OCI-LY7 (cell line): Measurements from ENCODE around the gene EXOSC10. TPM values are rescaled to one million over a fixed set of nuclear protein-coding genes. Genes with fewer than 3 reads are reported as not detected.

ENCODE experiments used
- BruUV-seq: library from RNA; stranded (reverse); fragments of 400-500 nt; replicated peaks from 2 replicates; lab custom pipeline; 2021; lab: Mats Ljungman, UMichigan
- CTCF ChIA-PET: fragments of 300-600 bp; sonication (Branson Sonifier 250); formaldehyde crosslinking; loops from one replicate; lab custom pipeline; 2022; ENCODE audit warnings: antibody characterized with exemption; ENCODE audit not compliant: unreplicated experiment; lab: Charles Lee
- POLR2A ChIA-PET: fragments of 300-600 bp; sonication (Branson Sonifier 250); formaldehyde crosslinking; loops from one replicate; lab custom pipeline; 2022; ENCODE audit warnings: antibody characterized with exemption; lab: Charles Lee
- DNase-seq: peaks from one replicate; pipeline ENCODE4 v3.0.0-alpha.2; 2015; ENCODE audit warnings: low spot score
- H2AFZ ChIP-seq: fragments of 200-600 bp; sonication (generic), shearing (Covaris generic); 2 replicates; pipeline ENCODE4 v1.6.1; 2014; ENCODE audit warnings: mild to moderate bottlenecking, antibody characterized with exemption, low read length, moderate library complexity
- H3K27ac ChIP-seq: fragments of 200-600 bp; sonication (generic); 2 replicates; pipeline ENCODE4 v1.5.1; 2014; ENCODE audit warnings: mixed run types, low read depth, mild to moderate bottlenecking, moderate library complexity, low read length, inconsistent platforms; ENCODE audit not compliant: poor library complexity, severe bottlenecking
- H3K36me3 ChIP-seq: fragments of 200-600 bp; sonication (generic); 2 replicates; pipeline ENCODE4 v1.6.1; 2014; ENCODE audit warnings: mild to moderate bottlenecking, antibody characterized with exemption, low read length, moderate library complexity, mixed read lengths; ENCODE audit not compliant: insufficient read depth
- H3K4me1 ChIP-seq: fragments of 200-600 bp; sonication (generic); 2 replicates; pipeline ENCODE4 v1.5.1; 2014; ENCODE audit warnings: mild to moderate bottlenecking, low read length; ENCODE audit not compliant: insufficient read depth, poor library complexity, severe bottlenecking
- H3K4me2 ChIP-seq: fragments of 200-600 bp; sonication (generic); 2 replicates; pipeline ENCODE4 v1.6.1; 2014; ENCODE audit warnings: mild to moderate bottlenecking, low read length
- H3K4me3 ChIP-seq: fragments of 200-600 bp; sonication (generic); 2 replicates; pipeline ENCODE4 v1.5.1; 2014; ENCODE audit warnings: mild to moderate bottlenecking, low read depth, low read length; ENCODE audit not compliant: poor library complexity, severe bottlenecking
- H3K79me2 ChIP-seq: fragments of 200-600 bp; sonication (generic); 2 replicates; pipeline ENCODE4 v1.6.1; 2016; ENCODE audit warnings: low read depth, mild to moderate bottlenecking, low read length, moderate library complexity, mixed read lengths; ENCODE audit not compliant: insufficient read depth
- H3K9me2 ChIP-seq: fragments of 200-600 bp; sonication (generic); 2 replicates; pipeline ENCODE4 v1.6.1; 2016; ENCODE audit warnings: mild to moderate bottlenecking, low read length, mixed read lengths; ENCODE audit not compliant: insufficient read depth
- H3K9me3 ChIP-seq: fragments of 200-600 bp; sonication (generic); 2 replicates; pipeline ENCODE4 v1.6.1; 2014; ENCODE audit warnings: mild to moderate bottlenecking, mixed run types, low read length, mixed read lengths
- H4K20me1 ChIP-seq: fragments of 200-600 bp; sonication (generic); 2 replicates; pipeline ENCODE4 v1.6.1; 2014; ENCODE audit warnings: mild to moderate bottlenecking, antibody characterized with exemption, low read length, moderate library complexity, mixed read lengths; ENCODE audit not compliant: insufficient read depth
- CTCF ChIP-seq: fragments of 200-600 bp; sonication (generic); conservative IDR thresholded peaks from 2 replicates; pipeline ENCODE4 v1.5.1; 2014; ENCODE audit warnings: mild to moderate bottlenecking, antibody characterized with exemption, low read length, moderate library complexity, mixed read lengths
- EZH2phosphoT487 ChIP-seq: fragments of 200-600 bp; sonication (generic); IDR thresholded peaks from 2 replicates; pipeline ENCODE4 v1.6.1; 2018; ENCODE audit warnings: low read depth, borderline replicate concordance, mild to moderate bottlenecking, mixed run types, antibody characterized with exemption, low read length, moderate library complexity, mixed read lengths
- intact Hi-C: fragments of 100-400 bp; cut with micrococcal nuclease; formaldehyde crosslinking; loops from one replicate; pipeline ENCODE4 v1.10.0; 2022; ENCODE audit not compliant: unreplicated experiment
- total RNA-seq, 2 experiments: library from RNA; depleted of rRNA in 1 of 2; stranded (reverse); fragments of >200 nt in 1 of 2; shearing (Covaris generic) in 1 of 2; gene quantifications; 2 replicates each; pipeline ENCODE4 v1.2.3, GENCODE V29; 2014 to 2022

The EXOSC10 gene
- total RNA-seq, 2 experiments from 2014 or later: 75.1 to 91.9 TPM

DNA sequence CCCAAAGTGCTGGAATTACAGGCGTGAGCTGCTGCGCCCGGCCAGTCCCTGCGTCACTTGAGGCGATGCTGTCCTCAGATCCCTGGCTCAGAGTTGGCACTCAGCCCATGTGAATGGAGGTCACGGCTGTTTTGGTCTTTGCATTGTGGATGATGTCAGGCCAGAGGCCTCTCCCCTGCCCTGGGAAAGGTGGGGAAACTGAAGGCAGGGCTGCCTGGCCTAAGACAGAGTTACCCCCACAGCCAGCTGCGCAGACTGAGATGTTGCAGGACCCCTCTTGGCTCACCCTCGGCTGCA lies 53.5 kb downstream of the EXOSC10 start:
- no TSS peak for BruUV-seq
- Histone ChIP-seq H3K4me1 (peaks cover 2% of the 10 kb centered on the region), H3K36me3 (no peaks in the 10 kb centered on the region), H3K4me2 (no peak overlapping the region), H3K9me2 (no peaks in the 10 kb centered on the region), H3K4me3 (no peak overlapping the region), H3K27ac (no peak overlapping the region), H3K9me3 (no peaks in the 10 kb centered on the region), H3K79me2 (no peaks in the 10 kb centered on the region), H4K20me1 (no peaks in the 10 kb centered on the region), H2AFZ (no peak overlapping the region)
- CTCF ChIA-PET: no interaction called here
- intact Hi-C loops: no loop called here
- POLR2A ChIA-PET: interaction anchor here (0.6 kb wide), 1 partner anchor 17 kb away, joined by 3 read pairs; no protein-coding TSS in a partner anchor
- TF ChIP-seq CTCF: no peak
- no peak for TF ChIP-seq EZH2phosphoT487
- DNase-seq: no peak

GRCh38 chr1:11045428-11046269 lies 54.0 kb downstream of the EXOSC10 start:
- intact Hi-C loops: no loop called here
- BruUV-seq: no TSS peak
- TF ChIP-seq CTCF (no peak), EZH2phosphoT487 (no peak)
- ChIA-PET POLR2A (interaction anchor here (0.6 kb wide), 1 partner anchor 17 kb away, joined by 3 read pairs; no protein-coding TSS in a partner anchor), CTCF (no interaction called here)
- Histone ChIP-seq H3K79me2 (no peaks in the 10 kb centered on the region), H3K4me1 (no peaks in the 10 kb centered on the region), H3K27ac (no peak overlapping the region), H3K9me2 (no peaks in the 10 kb centered on the region), H4K20me1 (no peaks in the 10 kb centered on the region), H3K36me3 (no peaks in the 10 kb centered on the region), H3K4me2 (no peak overlapping the region), H3K9me3 (no peaks in the 10 kb centered on the region), H2AFZ (no peak overlapping the region), H3K4me3 (no peak overlapping the region)
- DNase-seq: no peak

DNA sequence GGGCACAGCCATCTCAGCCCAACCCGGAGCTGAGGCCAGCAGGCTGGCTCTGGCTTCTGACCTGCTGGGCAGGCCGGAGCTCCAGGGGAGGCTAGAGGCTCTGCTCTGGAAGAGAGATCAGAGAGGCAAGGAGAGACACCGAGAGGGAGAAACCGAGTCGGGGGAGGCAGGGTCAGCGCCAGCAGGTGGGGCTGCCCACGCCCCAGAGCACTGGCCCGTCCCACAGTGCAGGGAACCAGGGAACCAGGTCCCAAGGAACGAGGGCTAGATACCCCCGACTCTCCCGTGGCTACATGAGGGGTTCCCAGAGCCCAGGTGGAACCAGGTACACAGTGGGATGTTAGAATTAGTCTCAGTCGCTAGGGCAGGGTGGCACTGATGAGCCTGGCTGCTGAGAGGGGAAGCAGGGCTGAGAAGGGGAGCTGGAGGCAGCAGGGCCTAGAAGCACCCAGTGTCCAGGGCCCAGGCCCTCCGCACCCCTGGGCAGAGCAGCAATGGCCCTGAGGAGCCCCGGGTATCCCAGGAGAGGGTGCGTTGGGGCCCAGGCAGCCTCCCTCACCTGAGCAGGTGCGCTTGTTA lies 54.7 kb downstream of the EXOSC10 start:
- no peak for DNase-seq
- no peak overlapping the region for H2AFZ ChIP-seq
- ChIA-PET CTCF (no interaction called here), POLR2A (no interaction called here)
- intact Hi-C loops: no loop called here
- no peaks in the 10 kb centered on the region for H4K20me1 ChIP-seq
- H3K4me3 ChIP-seq: no peak overlapping the region
- no peaks in the 10 kb centered on the region for H3K4me1 ChIP-seq
- TF ChIP-seq CTCF: no peak
- no peak for TF ChIP-seq EZH2phosphoT487
- H3K79me2 ChIP-seq: no peaks in the 10 kb centered on the region
- no peaks in the 10 kb centered on the region for H3K9me2 ChIP-seq
- no peak overlapping the region for H3K4me2 ChIP-seq
- no peak overlapping the region for H3K27ac ChIP-seq
- no peaks in the 10 kb centered on the region for H3K36me3 ChIP-seq
- no peaks in the 10 kb centered on the region for H3K9me3 ChIP-seq
- no TSS peak for BruUV-seq
